Mesodermal cell (in vitro differentiated cells): Measurements from ENCODE around the gene SYPL1.

Source experiments
- H3K27ac ChIP-seq: 2 replicates; pipeline ENCODE4 v1.7.0; 2013; ENCODE audit warnings: mild to moderate bottlenecking, low read depth, low read length, moderate library complexity; ENCODE audit not compliant: severe bottlenecking
- H3K36me3 ChIP-seq: 2 replicates; pipeline ENCODE4 v1.7.1; 2013; ENCODE audit warnings: mild to moderate bottlenecking, low read length, moderate library complexity; ENCODE audit not compliant: control insufficient read depth, insufficient read depth
- H3K4me1 ChIP-seq: one replicate; pipeline ENCODE4 v1.7.1; 2013; ENCODE audit warnings: mild to moderate bottlenecking, low read length; ENCODE audit not compliant: insufficient read depth, control insufficient read depth, poor library complexity, severe bottlenecking
- H3K4me3 ChIP-seq: 2 replicates; pipeline ENCODE4 v1.7.0; 2013; ENCODE audit warnings: low read length, control low read depth, mild to moderate bottlenecking; ENCODE audit not compliant: insufficient read depth, poor library complexity, severe bottlenecking; ENCODE audit errors: extremely low read depth
- H3K9me3 ChIP-seq: 2 replicates; pipeline ENCODE4 v1.7.1; 2013; ENCODE audit warnings: mild to moderate bottlenecking, low read length, moderate library complexity; ENCODE audit not compliant: control insufficient read depth
- WGBS, 2 experiments: methylation state at CpG; one replicate each; pipeline ENCODE4 v1.1.5; 2013; ENCODE audit warnings: missing lambda C conversion rate in 2 of 2; ENCODE audit not compliant: insufficient coverage in 2 of 2; 5-methylcytosine and 5-hydroxymethylcytosine counted together

Gene SYPL1

GRCh38 chr7:106071999-106072714, 40.0 kb downstream of the SYPL1 start:
- H3K4me1 ChIP-seq, result peaks cover 10% of the 10 kb centered on the region
- 74% methylated on average over 8 to 9 of the region's 9 CpGs for WGBS, 2 experiments
- no peak overlapping the region for H3K4me3 ChIP-seq
- H3K9me3 ChIP-seq, result no peaks in the 10 kb centered on the region
- H3K36me3 ChIP-seq, result no peaks in the 10 kb centered on the region
- peak overlapping the region; percentile 81 for H3K27ac ChIP-seq

GRCh38 chr7:106071356-106071998, 40.6 kb downstream of the SYPL1 start:
- no peak overlapping the region for H3K4me3 ChIP-seq
- peak overlapping the region; percentile 81 for H3K27ac ChIP-seq
- no peaks in the 10 kb centered on the region for H3K36me3 ChIP-seq
- H3K4me1 ChIP-seq, result peaks cover 10% of the 10 kb centered on the region
- WGBS, 2 experiments, result 72 to 76% methylated on average over 5 to 6 of the region's 9 CpGs
- H3K9me3 ChIP-seq, result no peaks in the 10 kb centered on the region

- no peaks in the 10 kb centered on the region for H3K9me3 ChIP-seq
- peak overlapping the region; percentile 81 for H3K27ac ChIP-seq
- no peaks in the 10 kb centered on the region for H3K36me3 ChIP-seq
- 84 to 100% methylated on average over 7 of the region's 8 CpGs for WGBS, 2 experiments
- H3K4me1 ChIP-seq, result peaks cover 10% of the 10 kb centered on the region
- H3K4me3 ChIP-seq, result no peak overlapping the region
Measured at GRCh38 chr7:106070567-106071254, 41.4 kb downstream of the SYPL1 start.

- 83 to 100% methylated on average over 3 to 5 of the region's 5 CpGs for WGBS, 2 experiments
- Histone ChIP-seq H3K4me1 (peaks cover 15% of the 10 kb centered on the region), H3K36me3 (no peaks in the 10 kb centered on the region), H3K4me3 (no peak overlapping the region), H3K27ac (no peak overlapping the region), H3K9me3 (no peaks in the 10 kb centered on the region)
Measured at GRCh38 chr7:106070201-106070551, 41.9 kb downstream of the SYPL1 start.

GRCh38 chr7:106069471-106070200, 42.5 kb downstream of the SYPL1 start:
- no peaks in the 10 kb centered on the region for H3K9me3 ChIP-seq
- WGBS, 2 experiments, result 93 to 95% methylated on average over 6 to 9 of the region's 9 CpGs
- peaks cover 21% of the 10 kb centered on the region for H3K4me1 ChIP-seq
- no peaks in the 10 kb centered on the region for H3K36me3 ChIP-seq
- H3K27ac ChIP-seq, result no peak overlapping the region
- no peak overlapping the region for H3K4me3 ChIP-seq

- H3K9me3 ChIP-seq, result no peaks in the 10 kb centered on the region
- no peaks in the 10 kb centered on the region for H3K36me3 ChIP-seq
- H3K4me1 ChIP-seq, result peaks cover 23% of the 10 kb centered on the region
- H3K27ac ChIP-seq, result no peak overlapping the region
- 92 to 100% methylated on average over 2 of the region's 3 CpGs for WGBS, 2 experiments
- H3K4me3 ChIP-seq, result no peak overlapping the region
Measured at GRCh38 chr7:106068986-106069385, 43.1 kb downstream of the SYPL1 start.

- WGBS, 2 experiments, result 80 to 100% methylated on average over 1 to 2 of the region's 4 CpGs
- no peaks in the 10 kb centered on the region for H3K9me3 ChIP-seq
- no peak overlapping the region for H3K27ac ChIP-seq
Measured at GRCh38 chr7:106068538-106068961, 43.6 kb downstream of the SYPL1 start.

GRCh38 chr7:106067678-106068077, 44.4 kb downstream of the SYPL1 start:
- WGBS, 2 experiments, result 92 to 100% methylated on average over 1 to 2 of the region's 3 CpGs
- Histone ChIP-seq H3K4me1 (peaks cover 30% of the 10 kb centered on the region), H3K9me3 (no peaks in the 10 kb centered on the region), H3K27ac (no peak overlapping the region), H3K4me3 (no peak overlapping the region), H3K36me3 (no peaks in the 10 kb centered on the region)

More at GRCh38 chr7:106068538-106068961, 43.6 kb downstream of the SYPL1 start:
- Histone ChIP-seq H3K4me1 (peaks cover 23% of the 10 kb centered on the region), H3K4me3 (no peak overlapping the region), H3K36me3 (no peaks in the 10 kb centered on the region)

- H3K27ac ChIP-seq, result no peak overlapping the region
Measured at GRCh38 chr7:106065575-106066500, 46.3 kb downstream of the SYPL1 start.

More at GRCh38 chr7:106065575-106066500, 46.3 kb downstream of the SYPL1 start:
- Histone ChIP-seq H3K4me1 (peaks cover 20% of the 10 kb centered on the region), H3K9me3 (no peaks in the 10 kb centered on the region), H3K36me3 (no peaks in the 10 kb centered on the region), H3K4me3 (no peak overlapping the region)
- 86% methylated on average over 21 to 23 of the region's 26 CpGs for WGBS, 2 experiments
